Neural progenitor cell (in vitro differentiated cells): Measurements from ENCODE around the gene PVALEF. TPM values are rescaled to one million over a fixed set of nuclear protein-coding genes. Genes with fewer than 3 reads are reported as not detected.

Source experiments
- DNase-seq: peaks from one replicate; pipeline ENCODE4 v3.0.0-alpha.2; 2016; ENCODE audit warnings: low spot score
- H2AFZ ChIP-seq: fragments of 200-600 bp; sonication (generic); replicated peaks from 2 replicates; pipeline ENCODE4 v1.6.1; 2016; ENCODE audit warnings: antibody characterized with exemption
- H3F3A ChIP-seq: fragments of 200-600 bp; sonication (generic); 2 replicates; pipeline ENCODE4 v1.6.1; 2016; ENCODE audit warnings: antibody characterized with exemption, low read depth
- H3K27ac ChIP-seq: fragments of 200-600 bp; sonication (generic); 2 replicates; pipeline ENCODE4 v1.5.1; 2016; ENCODE audit warnings: mild to moderate bottlenecking
- H3K27me3 ChIP-seq: fragments of 200-600 bp; sonication (generic); 2 replicates; pipeline ENCODE4 v1.6.1; 2016; ENCODE audit warnings: mild to moderate bottlenecking, moderate library complexity
- H3K36me3 ChIP-seq: fragments of 200-600 bp; sonication (generic); 2 replicates; pipeline ENCODE4 v1.5.1; 2016
- H3K4me1 ChIP-seq: fragments of 200-600 bp; sonication (generic); 2 replicates; pipeline ENCODE4 v1.6.1; 2016; ENCODE audit warnings: mixed run types
- H3K4me2 ChIP-seq: fragments of 200-600 bp; sonication (generic); 2 replicates; pipeline ENCODE4 v1.6.1; 2016
- H3K4me3 ChIP-seq: fragments of 200-600 bp; sonication (generic); 2 replicates; pipeline ENCODE4 v1.5.1; 2016
- H3K79me2 ChIP-seq: fragments of 200-600 bp; sonication (generic); 2 replicates; pipeline ENCODE4 v1.6.1; 2016; ENCODE audit warnings: low read depth
- H3K9ac ChIP-seq: fragments of 200-600 bp; sonication (generic); 2 replicates; pipeline ENCODE4 v1.6.1; 2016
- H3K9me3 ChIP-seq: fragments of 200-600 bp; sonication (generic); 2 replicates; pipeline ENCODE4 v1.5.1; 2016; ENCODE audit warnings: low read depth
- H4K20me1 ChIP-seq: fragments of 200-600 bp; sonication (generic); 2 replicates; pipeline ENCODE4 v1.6.1; 2016; ENCODE audit warnings: low read depth
- H3K27ac Mint-ChIP-seq: 3 replicates; pipeline ENCODE4 v1.8.0; 2021; ENCODE audit warnings: mixed read lengths
- H3K27me3 Mint-ChIP-seq: 2 replicates; pipeline ENCODE4 v1.8.0; 2022; ENCODE audit warnings: low read depth, mild to moderate bottlenecking, inconsistent platforms, moderate library complexity, mixed read lengths; ENCODE audit not compliant: insufficient read depth
- H3K36me3 Mint-ChIP-seq: 3 replicates; pipeline ENCODE4 v1.8.0; 2021; ENCODE audit warnings: mixed read lengths
- H3K4me1 Mint-ChIP-seq: 3 replicates; pipeline ENCODE4 v1.8.0; 2021; ENCODE audit warnings: mixed read lengths
- H3K4me3 Mint-ChIP-seq: 3 replicates; pipeline ENCODE4 v1.8.0; 2021; ENCODE audit warnings: mild to moderate bottlenecking, moderate library complexity, mixed read lengths
- H3K9me3 Mint-ChIP-seq: 3 replicates; pipeline ENCODE4 v1.8.0; 2020; ENCODE audit warnings: mixed read lengths
- CTCF ChIP-seq: fragments of 200-600 bp; sonication (generic); IDR thresholded peaks from 2 replicates; pipeline ENCODE4 v1.5.1; 2017; ENCODE audit warnings: antibody characterized with exemption, mild to moderate bottlenecking
- EZH2 ChIP-seq: fragments of 200-600 bp; sonication (generic); IDR thresholded peaks from 2 replicates; pipeline ENCODE4 v1.6.1; 2017; ENCODE audit warnings: antibody characterized with exemption, mild to moderate bottlenecking, moderate library complexity
- EZH2phosphoT487 ChIP-seq: fragments of 200-600 bp; sonication (generic); IDR thresholded peaks from 2 replicates; pipeline ENCODE4 v1.6.1; 2017; ENCODE audit warnings: antibody characterized with exemption
- total RNA-seq: library from RNA; depleted of rRNA; stranded (reverse); fragments of >200 nt; gene quantifications from 2 replicates; pipeline ENCODE4 v1.2.3, GENCODE V29; 2015; ENCODE audit warnings: low replicate concordance

Gene PVALEF
- total RNA-seq, 1 donor from 2014 or later, result not detected

- Mint-ChIP-seq H3K27me3 (no peaks in the 10 kb centered on the region), H3K4me3 (no peak overlapping the region), H3K9me3 (no peaks in the 10 kb centered on the region), H3K27ac (no peak overlapping the region), H3K36me3 (no peaks in the 10 kb centered on the region), H3K4me1 (peaks cover 5% of the 10 kb centered on the region)
- H3K27me3 ChIP-seq, result no peaks in the 10 kb centered on the region
- H3F3A ChIP-seq, result no peaks in the 10 kb centered on the region
- no peaks in the 10 kb centered on the region for H3K79me2 ChIP-seq
- no peak overlapping the region for H3K9ac ChIP-seq
- no peak overlapping the region for H3K4me3 ChIP-seq
- H3K27ac ChIP-seq, result no peak overlapping the region
- no peak for DNase-seq
- no peaks in the 10 kb centered on the region for H4K20me1 ChIP-seq
- H3K4me1 ChIP-seq, result peaks cover 19% of the 10 kb centered on the region
- no peak for TF ChIP-seq EZH2
- TF ChIP-seq EZH2phosphoT487, result no peak
- TF ChIP-seq CTCF, result no peak
- H3K4me2 ChIP-seq, result no peak overlapping the region
- no peaks in the 10 kb centered on the region for H3K9me3 ChIP-seq
- H3K36me3 ChIP-seq, result no peaks in the 10 kb centered on the region
- H2AFZ ChIP-seq, result no peak overlapping the region
Measured at GRCh38 chr17:81132197-81132540, 33.1 kb upstream of the PVALEF start.

GRCh38 chr17:81132770-81133723, 32.3 kb upstream of the PVALEF start:
- no peaks in the 10 kb centered on the region for H3K9me3 ChIP-seq
- TF ChIP-seq EZH2 (no peak), EZH2phosphoT487 (no peak), CTCF (no peak)
- H3K9ac ChIP-seq, result no peak overlapping the region
- no peaks in the 10 kb centered on the region for H4K20me1 ChIP-seq
- no peak for DNase-seq
- H3K27me3 ChIP-seq, result no peaks in the 10 kb centered on the region
- Mint-ChIP-seq H3K4me1 (peaks cover 3% of the 10 kb centered on the region), H3K36me3 (no peaks in the 10 kb centered on the region), H3K9me3 (peaks cover under 1% of the 10 kb centered on the region), H3K4me3 (no peak overlapping the region), H3K27me3 (peaks cover 6% of the 10 kb centered on the region), H3K27ac (no peak overlapping the region)
- peaks cover 6% of the 10 kb centered on the region for H3F3A ChIP-seq
- no peak overlapping the region for H3K4me3 ChIP-seq
- no peak overlapping the region for H3K27ac ChIP-seq
- H3K36me3 ChIP-seq, result no peaks in the 10 kb centered on the region
- H2AFZ ChIP-seq, result no peak overlapping the region
- H3K4me2 ChIP-seq, result no peak overlapping the region
- H3K4me1 ChIP-seq, result peaks cover 19% of the 10 kb centered on the region
- no peaks in the 10 kb centered on the region for H3K79me2 ChIP-seq

GRCh38 chr17:81134064-81134781, 31.1 kb upstream of the PVALEF start:
- peaks cover 15% of the 10 kb centered on the region for H3F3A ChIP-seq
- no peak overlapping the region for H3K4me2 ChIP-seq
- H2AFZ ChIP-seq, result no peak overlapping the region
- no peaks in the 10 kb centered on the region for H3K27me3 ChIP-seq
- no peak overlapping the region for H3K9ac ChIP-seq
- H3K36me3 Mint-ChIP-seq, result no peaks in the 10 kb centered on the region
- H3K4me3 ChIP-seq, result no peak overlapping the region
- peaks cover 5% of the 10 kb centered on the region for H3K4me1 Mint-ChIP-seq
- no peak for DNase-seq
- peaks cover 19% of the 10 kb centered on the region for H3K4me1 ChIP-seq
- H3K27me3 Mint-ChIP-seq, result peaks cover 15% of the 10 kb centered on the region
- no peaks in the 10 kb centered on the region for H3K36me3 ChIP-seq
- no peaks in the 10 kb centered on the region for H3K9me3 ChIP-seq
- no peaks in the 10 kb centered on the region for H3K79me2 ChIP-seq
- no peak overlapping the region for H3K27ac ChIP-seq
- TF ChIP-seq EZH2phosphoT487 (no peak), CTCF (no peak), EZH2 (no peak)
- no peak overlapping the region for H3K27ac Mint-ChIP-seq
- H3K4me3 Mint-ChIP-seq, result no peak overlapping the region
- peaks cover 9% of the 10 kb centered on the region for H3K9me3 Mint-ChIP-seq
- H4K20me1 ChIP-seq, result no peaks in the 10 kb centered on the region
